GM19455 (cell line): ENCODE data around the gene BIN1.

Experiments
- ATAC-seq: cut with Tn5 transposase; IDR thresholded peaks from one replicate; pipeline ENCODE4 v1.9.1; 2021; ENCODE audit not compliant: unreplicated experiment

The BIN1 gene

DNA sequence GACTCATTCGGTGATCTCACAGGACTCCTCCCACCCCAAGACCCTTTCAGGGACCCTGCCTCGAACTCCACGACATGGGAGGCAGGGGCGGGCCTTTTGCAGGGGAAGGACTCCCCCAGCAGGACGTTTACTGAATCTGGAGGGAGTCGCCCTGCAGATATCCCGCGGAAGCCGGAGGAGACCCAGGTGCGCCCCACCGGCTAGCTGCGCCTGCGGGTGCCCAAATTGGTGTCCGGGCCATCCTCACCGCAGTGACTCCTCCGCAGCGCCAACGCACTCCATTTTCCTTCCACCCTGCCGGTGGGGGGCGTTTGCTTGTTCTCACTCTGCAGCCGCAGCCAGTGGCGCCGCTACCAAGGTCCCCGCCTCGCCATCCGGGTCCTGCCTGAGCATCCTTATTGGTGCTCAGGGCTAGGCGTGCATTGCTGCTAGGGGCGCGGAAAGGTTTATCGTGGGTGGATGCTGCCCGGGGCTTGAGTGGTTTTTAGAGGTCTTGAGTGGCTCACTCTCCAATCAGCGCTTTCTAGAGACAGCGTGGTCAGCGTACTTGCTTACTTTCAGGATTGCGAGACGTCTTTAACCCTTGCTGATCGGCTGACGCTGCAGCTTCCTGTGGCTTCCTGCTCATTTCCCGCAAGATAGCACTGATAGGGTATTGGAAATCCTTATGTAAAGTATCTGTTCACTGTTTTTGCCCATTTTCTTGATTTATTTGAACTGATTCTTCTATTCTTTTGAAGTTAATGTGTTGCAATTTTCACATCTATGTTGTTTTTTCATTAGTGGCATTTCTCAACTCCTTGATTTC is 81.4 kb downstream of the BIN1 start:
- ATAC-seq = peak; percentile 86

DNA sequence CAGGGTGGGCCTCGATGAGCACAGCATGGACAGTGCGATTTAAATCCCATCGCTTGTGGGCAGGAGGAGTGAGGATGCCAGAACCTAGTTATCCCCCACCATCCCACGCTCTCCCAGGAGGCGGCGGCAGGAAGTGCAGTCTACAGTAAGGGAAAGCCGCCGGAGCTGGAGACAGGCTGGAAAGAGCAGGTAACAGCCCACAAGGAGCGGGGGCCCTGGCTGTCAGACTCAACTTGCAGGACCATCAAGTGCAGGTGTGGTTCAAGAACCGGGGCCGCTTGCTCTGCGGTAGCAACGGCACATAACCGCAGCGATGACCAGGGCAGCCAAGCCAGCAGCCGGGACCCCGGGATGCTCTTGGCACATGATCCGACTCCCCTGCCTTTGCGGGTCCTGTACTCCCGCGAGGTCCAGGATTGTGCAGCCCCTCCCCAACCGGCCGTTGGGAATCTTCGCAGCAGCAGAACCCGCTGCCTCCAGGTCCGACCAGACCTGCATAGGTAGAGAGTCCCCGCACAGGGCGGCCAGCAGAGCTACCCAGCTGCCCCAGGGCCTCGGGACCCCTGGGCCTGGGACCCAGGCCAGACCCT is 82.1 kb downstream of the BIN1 start:
- ATAC-seq = peak; percentile 3

GRCh38 chr2:127023504-127023903 is 83.5 kb downstream of the BIN1 start:
- ATAC-seq = no peak

DNA sequence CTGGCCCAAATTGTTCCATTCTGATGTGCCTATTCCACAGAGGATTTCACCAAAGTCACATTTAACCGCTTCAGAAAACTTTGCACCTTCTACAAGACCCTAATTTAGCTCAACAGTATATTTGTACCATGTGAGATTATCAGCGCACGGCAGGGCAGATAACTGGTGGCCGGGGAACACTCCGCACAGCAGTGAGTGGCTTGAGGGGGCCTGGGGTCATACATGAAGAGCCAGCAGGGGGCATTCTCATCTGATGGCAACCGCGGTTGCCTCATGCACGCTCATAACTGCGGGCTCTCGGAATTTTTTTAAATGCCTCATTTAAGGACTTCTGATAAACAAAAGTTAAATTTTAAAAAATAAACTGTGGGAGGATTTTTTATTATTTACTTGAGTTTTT is 84.1 kb downstream of the BIN1 start:
- no peak for ATAC-seq

DNA sequence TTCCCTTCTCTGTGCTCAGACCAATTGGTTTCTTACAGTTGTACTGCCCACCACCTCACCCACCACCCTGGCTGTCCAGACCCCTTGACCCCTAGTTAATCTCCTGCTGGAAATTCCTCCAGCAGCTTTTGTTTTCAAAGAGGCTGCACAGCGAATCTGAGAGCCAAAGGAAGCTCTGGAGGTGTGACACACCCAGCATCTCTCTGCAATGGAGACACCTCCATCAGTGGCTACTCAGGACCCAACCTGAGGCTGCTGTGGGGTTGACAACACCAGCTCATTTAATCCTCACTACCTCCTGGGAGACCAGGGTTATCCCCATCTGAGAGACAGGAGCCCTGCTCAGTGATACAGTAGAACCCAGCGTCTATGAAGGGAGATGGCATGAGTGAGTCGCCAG is 86.4 kb downstream of the BIN1 start:
- ATAC-seq = no peak

- ATAC-seq = no peak
Measured at GRCh38 chr2:127017548-127017947, 89.4 kb downstream of the BIN1 start.

DNA sequence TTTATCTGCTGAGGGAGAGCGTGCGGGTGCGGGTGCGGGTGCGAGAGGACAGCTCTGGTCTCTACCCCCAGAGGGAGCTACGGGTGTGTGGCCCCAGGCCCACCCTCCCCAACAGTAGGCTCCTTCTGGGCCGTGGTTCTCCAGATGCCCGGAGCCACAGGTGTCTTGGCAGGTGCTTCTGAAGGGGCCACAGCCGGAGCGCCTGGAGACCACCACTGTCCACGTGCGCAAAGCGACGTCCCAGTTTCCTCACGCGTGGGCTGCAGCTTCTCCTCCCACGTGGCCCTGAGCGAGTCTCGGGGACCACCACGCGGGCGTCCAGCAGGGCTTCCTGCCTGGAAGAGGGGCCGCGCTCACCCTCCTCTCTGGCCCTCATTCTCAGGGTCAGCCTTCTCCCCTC is 90.6 kb downstream of the BIN1 start:
- ATAC-seq = no peak

- no peak for ATAC-seq
Measured at GRCh38 chr2:127015106-127015910, 91.6 kb downstream of the BIN1 start.

DNA sequence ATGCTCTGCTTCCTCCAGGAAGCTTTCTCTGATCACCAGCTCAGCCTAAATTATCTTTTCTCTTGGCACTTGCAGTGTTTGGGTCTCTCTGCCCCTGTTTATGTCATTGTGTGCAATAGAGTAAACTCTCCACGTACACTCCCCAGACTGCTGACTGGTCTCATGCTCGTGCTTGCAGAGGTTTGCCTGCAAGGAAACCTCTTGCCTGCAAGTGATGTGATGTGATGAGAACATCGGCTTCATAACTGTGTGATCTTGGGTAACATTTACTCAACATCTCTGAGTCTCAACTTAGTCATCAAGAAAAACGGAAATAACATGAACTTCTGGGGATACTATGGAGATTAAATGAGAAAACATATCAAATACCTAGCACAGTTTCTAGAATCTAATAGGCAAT is 92.3 kb downstream of the BIN1 start:
- no peak for ATAC-seq

- ATAC-seq = no peak
Measured at GRCh38 chr2:127014224-127014623, 92.7 kb downstream of the BIN1 start.

DNA sequence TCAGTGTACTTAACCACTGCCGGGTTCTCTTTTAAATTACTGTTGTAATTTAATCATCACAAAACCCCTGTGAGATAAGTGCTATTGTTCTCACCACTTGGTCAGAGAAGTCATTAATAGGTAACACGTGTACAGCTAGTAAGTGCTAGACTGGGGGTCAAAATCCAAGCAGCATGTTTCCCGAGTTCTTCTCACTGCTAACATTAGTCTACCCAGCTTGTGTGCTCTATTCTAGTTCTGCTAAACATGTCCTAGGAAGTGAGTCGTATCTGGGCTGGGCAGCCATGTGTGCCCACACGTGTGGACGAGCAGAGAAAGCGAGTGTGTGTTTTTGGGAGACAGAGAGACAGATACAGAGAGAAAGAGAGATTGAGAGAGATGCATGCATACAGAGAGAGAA is 94.1 kb downstream of the BIN1 start:
- ATAC-seq = no peak

DNA sequence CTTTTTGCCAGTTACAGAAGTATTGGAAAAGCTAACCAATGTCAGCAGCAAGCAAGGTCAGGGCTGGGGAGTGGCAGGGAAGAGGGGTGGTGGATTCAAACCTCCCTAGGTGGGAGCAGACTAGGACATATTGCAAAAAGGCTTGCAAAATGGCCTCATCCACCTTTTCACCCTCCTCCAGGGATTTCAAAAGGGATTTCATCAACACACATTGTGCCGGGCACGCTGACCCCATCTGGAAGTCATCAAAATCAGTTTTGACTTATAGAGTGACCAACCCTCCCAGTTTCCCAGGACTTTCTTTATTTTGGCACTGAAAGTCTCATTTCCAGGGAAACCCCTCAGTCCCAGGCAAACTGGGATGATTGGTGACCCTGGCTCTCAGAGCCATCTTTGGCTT is 94.7 kb downstream of the BIN1 start:
- no peak for ATAC-seq

DNA sequence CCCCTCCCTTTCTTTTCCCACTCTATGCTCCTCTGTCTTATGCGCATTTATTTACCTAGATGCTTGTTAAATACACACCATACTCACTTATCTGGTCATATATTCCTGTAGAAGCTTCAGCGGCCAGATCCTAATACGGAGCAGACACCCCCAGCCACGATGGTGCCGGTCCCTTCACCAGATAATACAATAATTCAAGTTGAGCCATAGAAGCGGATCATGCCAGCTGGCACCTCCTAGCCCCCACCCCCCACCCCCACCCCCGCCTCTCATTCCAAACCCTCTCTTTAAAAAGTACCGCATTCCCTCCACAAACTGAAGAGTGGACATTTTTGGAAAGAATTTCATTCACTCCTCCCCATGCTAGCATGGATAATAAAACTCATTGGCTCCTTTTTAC is 95.2 kb downstream of the BIN1 start:
- no peak for ATAC-seq

GRCh38 chr2:127011231-127011661 is 95.7 kb downstream of the BIN1 start:
- no peak for ATAC-seq

DNA sequence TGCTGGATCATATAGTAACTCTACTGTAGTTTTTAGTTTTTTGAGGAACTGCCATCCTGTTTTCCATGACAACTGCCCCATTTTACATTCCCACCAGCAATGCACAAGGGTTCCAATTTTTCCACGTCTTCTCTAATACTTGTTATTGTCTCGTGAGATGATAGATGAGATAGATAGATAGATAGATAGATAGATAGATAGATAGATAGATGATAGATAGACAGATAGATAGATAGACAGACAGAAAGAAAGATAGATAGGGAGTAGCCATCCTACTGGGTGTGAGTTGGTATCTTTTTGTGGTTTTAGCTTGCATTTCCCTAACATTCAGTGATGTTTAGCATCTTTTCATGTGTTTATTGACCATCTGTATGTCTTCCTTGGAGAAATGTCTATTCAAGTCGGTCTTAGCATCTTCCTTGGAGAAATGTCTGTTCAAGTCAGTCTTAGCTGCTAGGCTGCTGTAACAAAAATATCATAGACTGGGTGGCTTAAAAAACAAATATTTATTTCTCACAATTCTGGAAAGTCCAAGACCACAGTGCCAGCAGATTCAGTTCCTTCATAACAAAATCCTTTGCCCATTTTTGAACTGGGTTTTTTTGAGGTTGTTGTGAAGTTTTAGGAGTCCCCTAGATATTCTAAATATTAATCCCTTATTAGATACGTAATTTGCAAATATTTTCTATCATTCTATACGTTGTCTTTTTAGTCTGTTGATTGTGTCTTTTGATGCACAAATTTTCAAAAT is 98.5 kb downstream of the BIN1 start:
- ATAC-seq = no peak

- no peak for ATAC-seq
Measured at GRCh38 chr2:127007652-127008051, 99.3 kb downstream of the BIN1 start.

GRCh38 chr2:127006962-127007361 is 100.0 kb downstream of the BIN1 start:
- ATAC-seq = no peak

DNA sequence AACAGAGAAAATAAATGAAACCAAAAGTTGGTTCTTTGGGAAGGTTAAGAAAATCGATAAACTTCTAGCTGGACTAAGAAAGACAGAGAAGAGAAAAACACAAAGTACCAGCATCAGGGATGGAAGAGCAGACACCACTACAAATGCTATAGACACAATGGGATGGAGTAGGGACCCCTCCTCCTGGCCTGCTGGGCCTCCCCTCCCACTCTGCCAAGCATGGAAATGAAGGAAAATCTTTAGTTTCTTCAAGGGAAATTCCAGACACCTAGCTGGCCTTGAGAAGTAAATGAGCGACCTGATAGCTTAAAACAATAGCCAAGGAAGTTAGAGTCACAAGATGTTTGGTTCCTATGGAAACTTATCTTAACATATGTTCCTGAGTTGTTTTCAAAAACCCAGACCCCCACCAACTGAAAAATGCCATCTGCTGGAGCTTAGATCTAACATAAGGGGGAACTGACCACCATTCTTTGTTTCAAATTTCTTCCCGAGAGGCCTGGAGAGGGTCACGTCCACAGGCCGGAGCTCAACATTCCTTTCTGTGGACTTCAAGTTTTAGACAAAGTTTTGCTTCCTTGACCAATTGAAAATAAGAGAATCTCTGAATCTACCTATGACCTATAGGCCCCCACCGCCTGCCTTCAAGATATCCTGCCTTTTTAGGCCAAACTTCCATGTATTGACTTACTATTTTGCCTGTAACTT is 101.9 kb downstream of the BIN1 start:
- no peak for ATAC-seq

GRCh38 chr2:127003070-127003800 is 103.7 kb downstream of the BIN1 start:
- no peak for ATAC-seq

GRCh38 chr2:127001751-127002150 is 105.2 kb downstream of the BIN1 start:
- no peak for ATAC-seq
